Esophagus muscularis mucosa (tissue), 4 donors: ENCODE data around the gene NSDHL. TPM values are rescaled to one million over a fixed set of nuclear protein-coding genes. Genes with fewer than 3 reads are reported as not detected.

Source experiments
- DNase-seq: peaks from one replicate; pipeline ENCODE4 v3.0.0-alpha.2; 2017; ENCODE audit errors: extremely low spot score
- H3K27ac ChIP-seq, 4 donors: fragments of 200-600 bp; sonication (generic); replicated peaks in 1 of 4; 1 replicate in 3 of 4; 2 replicates in 1 of 4; pipeline ENCODE4 v1.5.1; 2016 to 2019; ENCODE audit warnings: mild to moderate bottlenecking in 1 of 4
- H3K27me3 ChIP-seq, 4 donors: fragments of 200-600 bp; sonication (generic); one replicate each; pipeline versions ENCODE4 v1.5.1 to v1.6.0; 2016 to 2019
- H3K36me3 ChIP-seq, 4 donors: fragments of 200-600 bp; sonication (generic); one replicate each; pipeline ENCODE4 v1.5.1; 2016 to 2019
- H3K4me1 ChIP-seq, 4 donors: fragments of 200-600 bp; sonication (generic); one replicate each; pipeline ENCODE4 v1.5.1; 2016 to 2019
- H3K4me3 ChIP-seq, 4 donors: fragments of 200-600 bp; sonication (generic); 1 replicate in 2 of 4; 2 replicates in 2 of 4; pipeline ENCODE4 v1.5.1; 2016 to 2019; ENCODE audit warnings: mild to moderate bottlenecking in 4 of 4, moderate library complexity in 1 of 4
- H3K9me3 ChIP-seq, 4 donors: fragments of 200-600 bp; sonication (generic); 1 replicate in 3 of 4; 2 replicates in 1 of 4; pipeline ENCODE4 v1.5.1; 2016 to 2019
- EP300 ChIP-seq: sonication (generic); formaldehyde crosslinking; IDR thresholded peaks from one replicate; pipeline ENCODE4 v1.6.1; 2017; ENCODE audit warnings: antibody characterized with exemption
- POLR2A ChIP-seq: fragments of 450-650 bp; IDR thresholded peaks from one replicate; pipeline ENCODE4 v1.6.1; 2017; ENCODE audit warnings: antibody characterized with exemption, moderate library complexity, mild to moderate bottlenecking, low read depth
- POLR2AphosphoS5 ChIP-seq, 2 donors: sonication (generic); formaldehyde crosslinking; IDR thresholded peaks; one replicate each; pipeline ENCODE4 v1.6.1; 2017; ENCODE audit warnings: antibody characterized with exemption in 2 of 2
- WGBS: methylation state at CpG from one replicate; pipeline ENCODE4 v1.1.5; 2018; 5-methylcytosine and 5-hydroxymethylcytosine counted together
- intact Hi-C: fragments of 100-400 bp; cut with DNase I; formaldehyde crosslinking; loops from one replicate; pipeline ENCODE4 v1.15.1; 2023
- total RNA-seq, 4 donors: library from RNA; depleted of rRNA; stranded (reverse); fragments of >200 nt; gene quantifications; one replicate each; pipeline versions ENCODE4 v1.1.0 to v1.2.1, GENCODE V29; 2016
- TF ChIP-seq, protein P1 (sequence below), 3 experiments: fragments of 200-600 bp in 2 of 3; fragments of 450-650 bp in 1 of 3; sonication (generic) in 2 of 3; IDR thresholded peaks; one replicate each; pipeline ENCODE4 v1.5.1; 2017 to 2019; ENCODE audit warnings: antibody characterized with exemption in 3 of 3, mild to moderate bottlenecking in 2 of 3, moderate library complexity in 1 of 3

NSDHL gene
- total RNA-seq, 4 donors from 2014 or later: 5.8 to 10.1 (median 8.7) TPM

DNA sequence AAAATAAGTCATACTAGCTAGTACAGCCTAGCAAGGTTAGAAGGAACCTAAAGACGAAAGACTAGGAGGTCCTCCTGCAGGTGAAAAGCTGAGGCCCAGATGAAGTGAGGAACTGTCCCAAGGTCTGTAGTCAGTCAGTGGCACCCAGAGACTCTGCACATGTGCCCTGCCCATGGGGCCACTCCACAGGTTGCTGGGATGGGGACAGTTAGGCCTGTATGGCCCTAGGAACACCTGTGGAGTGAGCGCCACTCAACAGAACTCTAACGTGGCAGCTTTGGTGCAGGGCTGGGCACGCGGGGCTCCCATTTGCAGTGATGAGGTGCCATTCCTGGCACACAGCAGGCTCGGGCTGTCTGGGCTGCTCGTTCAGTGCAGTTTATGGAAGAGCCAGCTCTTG lies 81.8 kb downstream of the NSDHL start:
- Histone ChIP-seq H3K9me3 (no peaks in the 10 kb centered on the region), H3K27ac (no peak overlapping the region), H3K36me3 (no peaks in the 10 kb centered on the region), H3K4me1 (no peaks in the 10 kb centered on the region), H3K27me3 (no peaks in the 10 kb centered on the region), H3K4me3 (no peak overlapping the region)
- no peak for DNase-seq
- TF ChIP-seq EP300: no peak
- no peak for TF ChIP-seq POLR2AphosphoS5 (IDR thresholded peaks at IDR 0.05)
- TF ChIP-seq, protein P1, sequence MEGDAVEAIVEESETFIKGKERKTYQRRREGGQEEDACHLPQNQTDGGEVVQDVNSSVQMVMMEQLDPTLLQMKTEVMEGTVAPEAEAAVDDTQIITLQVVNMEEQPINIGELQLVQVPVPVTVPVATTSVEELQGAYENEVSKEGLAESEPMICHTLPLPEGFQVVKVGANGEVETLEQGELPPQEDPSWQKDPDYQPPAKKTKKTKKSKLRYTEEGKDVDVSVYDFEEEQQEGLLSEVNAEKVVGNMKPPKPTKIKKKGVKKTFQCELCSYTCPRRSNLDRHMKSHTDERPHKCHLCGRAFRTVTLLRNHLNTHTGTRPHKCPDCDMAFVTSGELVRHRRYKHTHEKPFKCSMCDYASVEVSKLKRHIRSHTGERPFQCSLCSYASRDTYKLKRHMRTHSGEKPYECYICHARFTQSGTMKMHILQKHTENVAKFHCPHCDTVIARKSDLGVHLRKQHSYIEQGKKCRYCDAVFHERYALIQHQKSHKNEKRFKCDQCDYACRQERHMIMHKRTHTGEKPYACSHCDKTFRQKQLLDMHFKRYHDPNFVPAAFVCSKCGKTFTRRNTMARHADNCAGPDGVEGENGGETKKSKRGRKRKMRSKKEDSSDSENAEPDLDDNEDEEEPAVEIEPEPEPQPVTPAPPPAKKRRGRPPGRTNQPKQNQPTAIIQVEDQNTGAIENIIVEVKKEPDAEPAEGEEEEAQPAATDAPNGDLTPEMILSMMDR (IDR thresholded peaks at IDR 0.05): no peak
- TF ChIP-seq POLR2A: no peak
- intact Hi-C loops: no loop called here
- WGBS: 71% methylated on average over 7 of the region's 7 CpGs

DNA sequence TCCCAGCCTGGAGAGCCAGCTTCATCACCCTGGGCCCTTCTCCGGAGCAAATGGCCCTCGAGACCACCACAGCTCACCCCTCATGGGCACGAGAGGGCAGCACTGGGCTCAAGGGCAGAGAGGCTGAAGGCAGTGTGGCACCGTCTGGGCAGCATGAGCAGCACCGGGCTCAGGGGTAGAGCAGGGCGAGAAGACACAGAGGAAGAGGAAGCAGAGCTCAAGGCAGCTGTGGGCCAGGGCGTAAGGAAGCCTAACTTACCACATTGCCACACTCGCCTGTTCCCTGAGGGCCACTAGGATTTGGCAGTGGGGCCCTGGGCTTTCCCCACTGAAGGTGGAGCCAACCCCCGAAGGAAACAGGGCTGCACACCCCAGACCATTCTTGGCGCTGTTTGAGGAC lies 82.5 kb downstream of the NSDHL start:
- 79% methylated on average over 8 of the region's 10 CpGs for WGBS
- Histone ChIP-seq H3K36me3 (no peaks in the 10 kb centered on the region), H3K4me3 (no peak overlapping the region), H3K27ac (no peak overlapping the region), H3K9me3 (no peaks in the 10 kb centered on the region), H3K4me1 (no peaks in the 10 kb centered on the region), H3K27me3 (no peaks in the 10 kb centered on the region)
- no peak for DNase-seq
- intact Hi-C loops: no loop called here
- TF ChIP-seq, protein P1 (IDR thresholded peaks at IDR 0.05): no peak
- TF ChIP-seq POLR2AphosphoS5 (IDR thresholded peaks at IDR 0.05) (no peak), EP300 (no peak), POLR2A (no peak)

DNA sequence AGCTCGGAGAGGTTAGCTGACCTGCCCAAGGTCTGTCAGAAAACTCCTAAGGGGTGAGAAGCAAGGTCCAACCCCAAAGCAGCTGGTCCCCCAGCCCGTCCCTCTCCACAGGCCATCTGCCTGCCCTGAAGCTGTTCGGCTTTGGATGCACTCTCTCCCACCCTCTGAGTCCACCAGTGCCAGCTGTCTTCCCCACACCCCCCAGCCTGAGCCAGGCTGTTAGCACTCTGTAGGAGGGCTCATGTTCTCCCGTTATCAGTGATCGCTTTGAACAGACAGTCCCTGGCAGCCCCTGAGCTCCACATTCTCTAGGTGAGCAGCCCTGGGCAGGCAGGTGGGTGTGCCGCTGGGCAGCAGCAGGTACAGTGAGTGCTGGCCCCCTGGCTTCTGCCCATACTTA lies 83.0 kb downstream of the NSDHL start:
- TF ChIP-seq, protein P1 (IDR thresholded peaks at IDR 0.05): no peak
- no peak for TF ChIP-seq POLR2AphosphoS5 (IDR thresholded peaks at IDR 0.05)
- Histone ChIP-seq H3K9me3 (no peaks in the 10 kb centered on the region), H3K27ac (no peak overlapping the region), H3K36me3 (no peaks in the 10 kb centered on the region), H3K4me1 (no peaks in the 10 kb centered on the region), H3K27me3 (no peaks in the 10 kb centered on the region), H3K4me3 (no peak overlapping the region)
- intact Hi-C loops: no loop called here
- DNase-seq: no peak
- WGBS: 79% methylated on average over 4 of the region's 6 CpGs

GRCh38 chrX:152915541-152916241 lies 84.8 kb downstream of the NSDHL start:
- Histone ChIP-seq H3K36me3 (no peaks in the 10 kb centered on the region), H3K27me3 (no peaks in the 10 kb centered on the region), H3K27ac (no peak overlapping the region), H3K4me3 (no peak overlapping the region), H3K9me3 (no peaks in the 10 kb centered on the region), H3K4me1 (no peaks in the 10 kb centered on the region)
- 31% methylated on average over 10 of the region's 13 CpGs for whole genome bisulfite sequencing
- intact Hi-C loops: no loop called here
- no peak for DNase-seq
- no peak for TF ChIP-seq EP300
- TF ChIP-seq, protein P1 (IDR thresholded peaks at IDR 0.05): peak in 2 of 3 experiments; percentile 15 to 41
